Measurements from ENCODE around the gene GHR. TPM values are rescaled to one million over a fixed set of nuclear protein-coding genes. Genes with fewer than 3 reads are reported as not detected.

Gene GHR
- total RNA-seq, 3 donors from 2014 or later (not counting 1 experiment from before 2014, with no cell fraction given), result not detected

- no peak overlapping the region for H3K27ac Mint-ChIP-seq
- H3K27me3 Mint-ChIP-seq (ENCODE audit: low read depth in 2 of 2), result peaks cover 0 to 5% of the 10 kb centered on the region in 2 donors
- no peak for DNase-seq
- H3K4me3 Mint-ChIP-seq, result no peak overlapping the region
- Histone ChIP-seq H3K4me3 (ENCODE audit: low read length) (no peak overlapping the region), H3K27me3 (ENCODE audit: control insufficient read depth, insufficient read depth, low read length) (no peaks in the 10 kb centered on the region), H3K4me1 (ENCODE audit: control insufficient read depth, insufficient read depth, low read length) (no peaks in the 10 kb centered on the region), H3K9me3 (ENCODE audit: control insufficient read depth, insufficient read depth, low read length) (no peaks in the 10 kb centered on the region), H3K27ac (ENCODE audit: low read length) (no peak overlapping the region), H3K36me3 (ENCODE audit: control insufficient read depth, insufficient read depth, low read length) (no peaks in the 10 kb centered on the region)
- no peaks in the 10 kb centered on the region for H3K4me1 Mint-ChIP-seq
- no peak for ATAC-seq
- H3K36me3 Mint-ChIP-seq, result no peaks in the 10 kb centered on the region
- 100% methylated on average over 1 of the region's 3 CpGs for WGBS (ENCODE audit: insufficient coverage)
- intact Hi-C loops (cut with micrococcal nuclease), result no loop called here
- TF ChIP-seq CTCF (IDR thresholded peaks at IDR 0.05), result no peak
- H3K9me3 Mint-ChIP-seq, result no peaks in the 10 kb centered on the region
Observed at GRCh38 chr5:42665857-42666256, 242.6 kb downstream of the GHR start.

GRCh38 chr5:42666869-42667268 is 243.6 kb downstream of the GHR start:
- intact Hi-C loops (cut with micrococcal nuclease), result no loop called here
- no peaks in the 10 kb centered on the region for H3K9me3 ChIP-seq (ENCODE audit: control insufficient read depth, insufficient read depth, low read length)
- no peak for ATAC-seq
- no peak overlapping the region for H3K4me3 Mint-ChIP-seq
- 66% methylated on average over 3 of the region's 3 CpGs for WGBS (ENCODE audit: insufficient coverage)
- no peak overlapping the region for H3K27ac ChIP-seq (ENCODE audit: low read length)
- H3K36me3 ChIP-seq (ENCODE audit: control insufficient read depth, insufficient read depth, low read length), result no peaks in the 10 kb centered on the region
- peaks cover 0 to 2% of the 10 kb centered on the region in 2 donors for H3K27me3 Mint-ChIP-seq (ENCODE audit: low read depth in 2 of 2)
- H3K4me3 ChIP-seq (ENCODE audit: low read length), result no peak overlapping the region
- H3K27me3 ChIP-seq (ENCODE audit: control insufficient read depth, insufficient read depth, low read length), result no peaks in the 10 kb centered on the region
- DNase-seq, result no peak
- no peaks in the 10 kb centered on the region for H3K36me3 Mint-ChIP-seq
- no peak for TF ChIP-seq CTCF (IDR thresholded peaks at IDR 0.05)
- no peaks in the 10 kb centered on the region for H3K4me1 Mint-ChIP-seq
- no peaks in the 10 kb centered on the region for H3K4me1 ChIP-seq (ENCODE audit: control insufficient read depth, insufficient read depth, low read length)
- H3K9me3 Mint-ChIP-seq, result no peaks in the 10 kb centered on the region
- no peak overlapping the region for H3K27ac Mint-ChIP-seq

GRCh38 chr5:42668254-42668653 is 245.0 kb downstream of the GHR start:
- H3K27ac ChIP-seq (ENCODE audit: low read length), result no peak overlapping the region
- 100% methylated on average over 1 of the region's 2 CpGs for WGBS (ENCODE audit: insufficient coverage)
- Mint-ChIP-seq H3K36me3 (no peaks in the 10 kb centered on the region), H3K27me3 (ENCODE audit: low read depth in 2 of 2) (peaks cover 0 to 2% of the 10 kb centered on the region in 2 donors), H3K27ac (no peak overlapping the region), H3K4me3 (no peak overlapping the region), H3K9me3 (no peaks in the 10 kb centered on the region), H3K4me1 (no peaks in the 10 kb centered on the region)
- no peaks in the 10 kb centered on the region for H3K36me3 ChIP-seq (ENCODE audit: control insufficient read depth, insufficient read depth, low read length)
- no peaks in the 10 kb centered on the region for H3K27me3 ChIP-seq (ENCODE audit: control insufficient read depth, insufficient read depth, low read length)
- no peaks in the 10 kb centered on the region for H3K4me1 ChIP-seq (ENCODE audit: control insufficient read depth, insufficient read depth, low read length)
- intact Hi-C loops (cut with micrococcal nuclease), result no loop called here
- no peaks in the 10 kb centered on the region for H3K9me3 ChIP-seq (ENCODE audit: control insufficient read depth, insufficient read depth, low read length)
- no peak for DNase-seq
- no peak for ATAC-seq
- TF ChIP-seq CTCF (IDR thresholded peaks at IDR 0.05), result no peak
- no peak overlapping the region for H3K4me3 ChIP-seq (ENCODE audit: low read length)

- DNase-seq (no peak), ATAC-seq (no peak)
- Mint-ChIP-seq H3K27ac (no peak overlapping the region), H3K4me1 (peaks cover 5 to 7% of the 10 kb centered on the region in 2 donors), H3K27me3 (ENCODE audit: low read depth in 2 of 2) (peaks cover 0 to 2% of the 10 kb centered on the region in 2 donors), H3K9me3 (no peaks in the 10 kb centered on the region), H3K36me3 (no peaks in the 10 kb centered on the region), H3K4me3 (no peak overlapping the region)
- intact Hi-C loops (cut with micrococcal nuclease), result no loop called here
- Histone ChIP-seq H3K9me3 (ENCODE audit: control insufficient read depth, insufficient read depth, low read length) (no peaks in the 10 kb centered on the region), H3K4me3 (ENCODE audit: low read length) (no peak overlapping the region), H3K4me1 (ENCODE audit: control insufficient read depth, insufficient read depth, low read length) (no peaks in the 10 kb centered on the region), H3K27me3 (ENCODE audit: control insufficient read depth, insufficient read depth, low read length) (no peaks in the 10 kb centered on the region), H3K36me3 (ENCODE audit: control insufficient read depth, insufficient read depth, low read length) (no peaks in the 10 kb centered on the region), H3K27ac (ENCODE audit: low read length) (no peak overlapping the region)
- no peak for TF ChIP-seq CTCF (IDR thresholded peaks at IDR 0.05)
- 86% methylated on average over 4 of the region's 4 CpGs for WGBS (ENCODE audit: insufficient coverage)
Observed at GRCh38 chr5:42672925-42673324, 249.7 kb downstream of the GHR start.
